ENCODE results near the gene FKBP1B.
A peak's percentile ranks its signal among the peaks of the same experiment; 100 is the strongest.
"Not testable (repeated sequence)": the region's sequence is repeated elsewhere in the genome, so short reads cannot be mapped to it uniquely, and the experiment has no call there.

FKBP1B gene

DNA sequence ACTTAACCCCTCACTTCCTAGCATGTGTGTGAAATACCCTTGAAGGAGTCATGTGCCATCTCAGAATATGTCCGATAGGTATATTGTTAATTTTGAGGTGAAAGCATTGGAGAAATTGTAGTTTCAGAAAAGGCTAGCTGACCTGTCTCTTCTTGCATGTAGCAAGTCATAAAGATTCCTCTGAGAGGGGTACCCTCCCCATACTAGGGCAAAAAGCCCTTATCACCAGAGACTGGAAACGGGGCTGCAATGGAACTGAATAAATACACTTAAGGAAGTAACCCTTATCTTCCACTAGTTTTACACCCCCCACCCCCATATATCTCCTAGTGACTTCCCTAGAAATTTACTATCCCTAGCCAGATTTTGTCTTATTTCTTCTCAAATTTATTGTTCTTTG is 28.3 kb downstream of the FKBP1B start:
- peaks cover 16% of the 10 kb centered on the region for H3K4me1 ChIP-seq (ENCODE audit: control insufficient read depth, insufficient read depth, low read length)
- H3K4me3 ChIP-seq (ENCODE audit: low read length): peak overlapping the region; percentile 53
- no peaks in the 10 kb centered on the region for H3K27me3 ChIP-seq (ENCODE audit: control insufficient read depth, insufficient read depth, low read length)
- H3K36me3 ChIP-seq (ENCODE audit: control insufficient read depth, insufficient read depth, low read length): no peaks in the 10 kb centered on the region
- H3K9ac ChIP-seq (ENCODE audit: low read length): peak overlapping the region; percentile 91
- H3K9me3 ChIP-seq (ENCODE audit: control insufficient read depth, low read length): no peaks in the 10 kb centered on the region

DNA sequence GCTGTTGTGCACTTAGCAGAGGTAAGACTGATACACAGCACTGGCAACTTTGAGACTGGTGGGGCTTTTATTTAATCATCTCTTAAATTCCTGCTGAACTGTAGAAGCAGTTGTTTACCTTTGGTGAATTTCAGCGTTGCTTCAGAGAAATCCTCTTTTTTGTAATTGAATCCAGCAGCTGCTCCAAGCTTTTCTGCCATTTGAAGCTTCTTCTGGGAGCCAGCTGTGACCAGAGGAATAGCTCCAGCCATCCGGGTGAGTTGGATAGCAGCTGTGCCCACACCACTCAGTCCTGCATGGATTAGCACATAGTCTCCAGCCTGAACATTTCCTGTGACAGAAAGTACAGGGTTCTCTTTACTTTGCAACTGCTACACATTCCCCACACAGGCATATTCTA is 31.2 kb downstream of the FKBP1B start:
- Histone ChIP-seq H3K4me3 (ENCODE audit: low read length) (no peak overlapping the region), H3K36me3 (ENCODE audit: control insufficient read depth, insufficient read depth, low read length) (no peaks in the 10 kb centered on the region), H3K9me3 (ENCODE audit: control insufficient read depth, low read length) (no peaks in the 10 kb centered on the region), H3K27me3 (ENCODE audit: control insufficient read depth, insufficient read depth, low read length) (no peaks in the 10 kb centered on the region), H3K9ac (ENCODE audit: low read length) (no peak overlapping the region), H3K4me1 (ENCODE audit: control insufficient read depth, insufficient read depth, low read length) (peaks cover 26% of the 10 kb centered on the region)

- Histone ChIP-seq H3K4me1 (ENCODE audit: control insufficient read depth, insufficient read depth, low read length) (peaks cover 20% of the 10 kb centered on the region), H3K9ac (ENCODE audit: low read length) (peak overlapping the region; percentile 87), H3K9me3 (ENCODE audit: control insufficient read depth, low read length) (no peaks in the 10 kb centered on the region), H3K4me3 (ENCODE audit: low read length) (peak overlapping the region; percentile 66), H3K36me3 (ENCODE audit: control insufficient read depth, insufficient read depth, low read length) (no peaks in the 10 kb centered on the region), H3K27me3 (ENCODE audit: control insufficient read depth, insufficient read depth, low read length) (no peaks in the 10 kb centered on the region)
These were observed 33.4 kb downstream of the FKBP1B start for GRCh38 chr2:24082787-24083566.

- Histone ChIP-seq H3K4me1 (ENCODE audit: control insufficient read depth, insufficient read depth, low read length) (peaks cover 17% of the 10 kb centered on the region), H3K27me3 (ENCODE audit: control insufficient read depth, insufficient read depth, low read length) (no peaks in the 10 kb centered on the region), H3K9me3 (ENCODE audit: control insufficient read depth, low read length) (no peaks in the 10 kb centered on the region), H3K36me3 (ENCODE audit: control insufficient read depth, insufficient read depth, low read length) (no peaks in the 10 kb centered on the region), H3K9ac (ENCODE audit: low read length) (peak overlapping the region; percentile 87), H3K4me3 (ENCODE audit: low read length) (peak overlapping the region; percentile 66)
These were observed 34.2 kb downstream of the FKBP1B start for GRCh38 chr2:24083567-24084385.

- Histone ChIP-seq H3K27me3 (ENCODE audit: control insufficient read depth, insufficient read depth, low read length) (no peaks in the 10 kb centered on the region), H3K9ac (ENCODE audit: low read length) (peak within 1 kb of the TSS; percentile 87), H3K36me3 (ENCODE audit: control insufficient read depth, insufficient read depth, low read length) (no peaks in the 10 kb centered on the region), H3K4me1 (ENCODE audit: control insufficient read depth, insufficient read depth, low read length) (peaks cover 17% of the 10 kb centered on the region), H3K4me3 (ENCODE audit: low read length) (peak within 1 kb of the TSS; percentile 66), H3K9me3 (ENCODE audit: control insufficient read depth, low read length) (no peaks in the 10 kb centered on the region)
These were observed 35.1 kb downstream of the FKBP1B start, which contains the start of gene TP53I3 for GRCh38 chr2:24084386-24085199. Gene TP53I3, minus strand, starts transcription at chr2:24084834. Its CDS starts 508 bp downstream, at chr2:24084326.

DNA sequence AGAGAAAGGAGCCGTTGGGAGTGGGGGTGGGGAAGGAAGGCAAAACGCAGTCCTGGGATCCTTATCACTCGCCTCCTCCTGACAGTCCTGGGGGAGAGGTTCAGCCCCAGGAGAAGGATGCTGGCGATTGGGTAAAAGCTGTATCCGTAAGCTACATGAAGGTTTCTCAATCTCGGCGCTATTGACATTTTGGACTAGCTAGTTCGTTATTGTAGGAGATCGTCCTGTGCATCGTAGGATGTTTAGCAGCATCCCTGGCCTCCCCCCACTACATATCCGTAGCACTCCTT is 35.6 kb downstream of the FKBP1B start:
- no peaks in the 10 kb centered on the region for H3K9me3 ChIP-seq (ENCODE audit: control insufficient read depth, low read length)
- peak overlapping the region; percentile 87 for H3K9ac ChIP-seq (ENCODE audit: low read length)
- H3K4me1 ChIP-seq (ENCODE audit: control insufficient read depth, insufficient read depth, low read length): peaks cover 17% of the 10 kb centered on the region
- H3K27me3 ChIP-seq (ENCODE audit: control insufficient read depth, insufficient read depth, low read length): no peaks in the 10 kb centered on the region
- H3K4me3 ChIP-seq (ENCODE audit: low read length): peak overlapping the region; percentile 66
- H3K36me3 ChIP-seq (ENCODE audit: control insufficient read depth, insufficient read depth, low read length): no peaks in the 10 kb centered on the region

- H3K4me1 ChIP-seq (ENCODE audit: control insufficient read depth, insufficient read depth, low read length): peaks cover 17% of the 10 kb centered on the region
- H3K36me3 ChIP-seq (ENCODE audit: control insufficient read depth, insufficient read depth, low read length): no peaks in the 10 kb centered on the region
- no peak overlapping the region for H3K4me3 ChIP-seq (ENCODE audit: low read length)
- no peak overlapping the region for H3K9ac ChIP-seq (ENCODE audit: low read length)
- H3K9me3 ChIP-seq (ENCODE audit: control insufficient read depth, low read length): no peaks in the 10 kb centered on the region
- no peaks in the 10 kb centered on the region for H3K27me3 ChIP-seq (ENCODE audit: control insufficient read depth, insufficient read depth, low read length)
These were observed 36.7 kb downstream of the FKBP1B start for GRCh38 chr2:24086241-24086640.

GRCh38 chr2:24087032-24087431 is 37.5 kb downstream of the FKBP1B start:
- H3K4me3 ChIP-seq (ENCODE audit: low read length): no peak overlapping the region
- no peak overlapping the region for H3K9ac ChIP-seq (ENCODE audit: low read length)
- no peaks in the 10 kb centered on the region for H3K27me3 ChIP-seq (ENCODE audit: control insufficient read depth, insufficient read depth, low read length)
- no peaks in the 10 kb centered on the region for H3K9me3 ChIP-seq (ENCODE audit: control insufficient read depth, low read length)
- H3K4me1 ChIP-seq (ENCODE audit: control insufficient read depth, insufficient read depth, low read length): peaks cover 17% of the 10 kb centered on the region
- no peaks in the 10 kb centered on the region for H3K36me3 ChIP-seq (ENCODE audit: control insufficient read depth, insufficient read depth, low read length)

GRCh38 chr2:24088821-24089359 is 39.3 kb downstream of the FKBP1B start:
- no peak overlapping the region for H3K4me3 ChIP-seq (ENCODE audit: low read length)
- H3K4me1 ChIP-seq (ENCODE audit: control insufficient read depth, insufficient read depth, low read length): peaks cover 7% of the 10 kb centered on the region
- H3K36me3 ChIP-seq (ENCODE audit: control insufficient read depth, insufficient read depth, low read length): no peaks in the 10 kb centered on the region
- no peak overlapping the region for H3K9ac ChIP-seq (ENCODE audit: low read length)
- H3K9me3 ChIP-seq (ENCODE audit: control insufficient read depth, low read length): no peaks in the 10 kb centered on the region
- H3K27me3 ChIP-seq (ENCODE audit: control insufficient read depth, insufficient read depth, low read length): no peaks in the 10 kb centered on the region

DNA sequence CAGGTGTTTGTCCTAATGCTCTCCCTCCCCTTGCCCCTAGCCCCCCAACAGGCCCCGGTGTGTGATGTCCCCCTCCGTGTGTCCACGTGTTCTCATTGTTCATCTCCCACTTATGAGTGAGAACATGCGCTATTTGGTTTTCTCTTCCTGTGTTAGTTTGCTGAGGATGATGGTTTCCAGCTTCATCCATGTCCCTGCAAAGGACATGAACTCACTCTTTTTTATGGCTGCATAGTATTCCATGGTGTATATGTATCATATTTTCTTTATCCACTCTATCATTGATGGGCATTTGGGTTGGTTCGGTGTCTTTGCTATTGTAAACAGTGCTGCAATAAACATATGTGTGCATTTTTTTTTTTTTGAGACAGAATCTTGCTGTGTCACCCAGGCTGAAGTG is 43.7 kb downstream of the FKBP1B start:
- H3K4me1 ChIP-seq (ENCODE audit: control insufficient read depth, insufficient read depth, low read length); H3K9me3 ChIP-seq (ENCODE audit: control insufficient read depth, low read length); H3K27me3 ChIP-seq (ENCODE audit: control insufficient read depth, insufficient read depth, low read length); H3K36me3 ChIP-seq (ENCODE audit: control insufficient read depth, insufficient read depth, low read length); H3K9ac ChIP-seq (ENCODE audit: low read length); H3K4me3 ChIP-seq (ENCODE audit: low read length): not testable (repeated sequence)

- not testable (repeated sequence) for H3K9me3 ChIP-seq (ENCODE audit: control insufficient read depth, low read length); H3K4me3 ChIP-seq (ENCODE audit: low read length); H3K4me1 ChIP-seq (ENCODE audit: control insufficient read depth, insufficient read depth, low read length); H3K27me3 ChIP-seq (ENCODE audit: control insufficient read depth, insufficient read depth, low read length); H3K9ac ChIP-seq (ENCODE audit: low read length); H3K36me3 ChIP-seq (ENCODE audit: control insufficient read depth, insufficient read depth, low read length)
These were observed 45.7 kb downstream of the FKBP1B start for GRCh38 chr2:24095171-24095677.
